Activated CD4-positive, alpha-beta T cell treated with anti-CD3 and anti-CD28 coated beads, Interleukin-2, amount 10 ng/mL, durations not matched to agents 24 days and 14 days (primary cell): ENCODE results near the gene PRDM10. TPM values are rescaled to one million over a fixed set of nuclear protein-coding genes. Genes with fewer than 3 reads are reported as not detected.
"Not testable (repeated sequence)": the region's sequence is repeated elsewhere in the genome, so short reads cannot be mapped to it uniquely, and the experiment has no call there.

Source experiments
- DNase-seq: peaks from one replicate; pipeline ENCODE4 v3.0.0; 2022
- H3K27ac Mint-ChIP-seq: one replicate; pipeline ENCODE4 v1.8.0; 2022; ENCODE audit warnings: mild to moderate bottlenecking, mixed read lengths
- H3K27me3 Mint-ChIP-seq: one replicate; pipeline ENCODE4 v1.8.0; 2022; ENCODE audit warnings: mixed read lengths
- H3K36me3 Mint-ChIP-seq: one replicate; pipeline ENCODE4 v1.8.0; 2022; ENCODE audit warnings: low read depth, mild to moderate bottlenecking, mixed read lengths
- H3K4me1 Mint-ChIP-seq: one replicate; pipeline ENCODE4 v1.8.0; 2021; ENCODE audit warnings: mixed read lengths
- H3K4me3 Mint-ChIP-seq: one replicate; pipeline ENCODE4 v1.8.0; 2022; ENCODE audit warnings: mild to moderate bottlenecking, moderate library complexity, mixed read lengths
- H3K9me3 Mint-ChIP-seq: one replicate; pipeline ENCODE4 v1.8.0; 2021; ENCODE audit warnings: mixed read lengths
- intact Hi-C: fragments of 100-400 bp; cut with micrococcal nuclease; formaldehyde crosslinking; loops from one replicate; pipeline ENCODE4 v1.15.1; 2023
- total RNA-seq: library from RNA; stranded (reverse); gene quantifications from 2 replicates; pipeline ENCODE4 v1.2.3, GENCODE V29; 2022

The PRDM10 gene
- total RNA-seq, 1 donor from 2014 or later: 15.9 TPM

DNA sequence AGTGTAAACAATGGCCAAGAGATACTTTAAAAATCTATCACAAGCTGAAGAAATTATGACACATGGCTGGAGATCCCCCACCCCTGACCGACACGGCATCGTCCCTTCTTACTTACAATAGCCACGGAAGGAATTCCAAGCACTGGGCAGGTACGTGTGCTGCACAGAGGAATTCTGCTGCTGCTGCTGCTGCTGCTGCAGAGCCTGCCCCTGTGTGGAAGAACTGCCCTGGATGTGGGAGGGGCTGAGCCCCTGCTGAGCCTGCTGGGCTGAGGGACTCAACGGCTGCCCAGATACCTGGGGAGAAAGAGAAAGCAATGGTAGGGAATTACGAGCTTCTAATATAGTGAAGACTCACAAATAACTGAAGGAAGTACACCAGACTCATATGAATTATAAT, 92.3 kb downstream of the PRDM10 start:
- no peak for DNase-seq
- no peaks in the 10 kb centered on the region for H3K9me3 Mint-ChIP-seq
- H3K27me3 Mint-ChIP-seq: no peaks in the 10 kb centered on the region
- peaks cover 6% of the 10 kb centered on the region for H3K4me1 Mint-ChIP-seq
- peaks cover 28% of the 10 kb centered on the region for H3K36me3 Mint-ChIP-seq
- intact Hi-C loops: no loop called here
- no peak overlapping the region for H3K4me3 Mint-ChIP-seq
- no peak overlapping the region for H3K27ac Mint-ChIP-seq

DNA sequence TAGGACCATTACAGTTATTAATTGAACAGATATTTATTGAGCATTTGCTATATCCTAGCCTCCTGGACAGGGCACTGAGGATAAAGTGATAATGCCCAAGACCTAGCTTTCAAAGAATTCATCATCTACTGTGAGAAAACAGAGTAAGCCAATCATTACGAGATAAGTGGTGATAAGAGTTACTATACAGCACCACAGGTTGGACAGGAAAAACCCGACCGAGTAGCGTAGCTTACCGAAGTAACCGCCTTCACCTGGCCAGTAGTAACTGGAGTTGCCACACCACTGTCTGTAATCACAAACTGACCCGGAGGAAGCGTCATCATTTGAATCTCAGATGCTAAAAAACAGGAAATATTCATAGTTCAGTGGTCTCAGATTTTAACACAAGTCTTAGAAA, 97.2 kb downstream of the PRDM10 start:
- no peaks in the 10 kb centered on the region for H3K9me3 Mint-ChIP-seq
- intact Hi-C loops: no loop called here
- no peak overlapping the region for H3K4me3 Mint-ChIP-seq
- H3K27ac Mint-ChIP-seq: no peak overlapping the region
- no peak for DNase-seq
- no peaks in the 10 kb centered on the region for H3K4me1 Mint-ChIP-seq
- H3K36me3 Mint-ChIP-seq: peaks cover 32% of the 10 kb centered on the region
- no peaks in the 10 kb centered on the region for H3K27me3 Mint-ChIP-seq

- intact Hi-C loops: loop anchor here (10.0 kb wide), 1 partner anchor 419 kb away; the partner anchor contains the start of gene ZBTB44
Measured at GRCh38 chr11:129896062-129896461, 106.6 kb downstream of the PRDM10 start.

DNA sequence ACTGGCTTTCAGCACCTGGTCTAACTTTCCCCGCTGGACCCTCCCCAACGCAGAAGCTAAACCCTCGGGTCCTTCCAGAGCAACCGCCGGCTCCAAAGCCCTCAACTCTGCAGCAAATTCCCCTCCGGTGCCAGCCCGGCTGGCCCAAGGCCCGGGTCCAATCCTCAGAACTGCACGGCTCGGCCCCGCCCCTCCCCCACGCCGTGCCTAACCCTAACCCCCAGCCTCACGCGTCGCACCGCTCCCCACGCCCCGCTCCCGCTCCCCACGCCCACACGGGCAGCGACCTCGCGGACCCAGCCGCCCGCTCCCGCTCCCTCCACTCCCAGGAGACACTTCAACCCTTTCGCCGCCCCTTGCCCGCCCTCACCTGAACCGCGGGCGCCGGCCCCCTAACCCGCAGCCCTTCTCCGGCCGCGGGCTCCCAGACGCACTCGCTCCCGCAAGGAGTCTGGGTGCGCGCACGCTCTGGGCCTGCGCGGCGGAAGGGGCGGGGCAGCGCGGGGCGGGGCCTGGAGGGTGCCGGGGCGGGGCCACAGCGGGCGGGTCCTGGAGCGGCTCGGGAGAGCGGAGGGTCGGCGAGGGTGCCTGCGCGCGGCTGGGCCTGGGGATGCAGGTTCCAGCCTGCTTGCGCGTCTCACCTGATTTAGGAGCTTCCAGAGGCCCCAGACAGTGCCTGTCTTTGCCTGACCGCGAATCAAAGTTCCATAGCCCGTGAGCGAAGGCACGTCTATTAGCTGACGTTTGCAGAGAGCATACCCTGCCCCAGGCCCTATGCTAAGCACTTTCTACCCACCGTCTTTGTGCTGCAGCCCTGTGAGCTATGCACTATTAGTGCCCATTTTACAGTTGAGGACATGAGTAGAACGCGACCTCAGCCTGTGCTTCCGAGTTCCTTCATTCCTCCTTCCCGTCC, 107.3 kb downstream of the PRDM10 start, which contains the start of gene NFRKB:
Gene NFRKB (minus strand): TSS at position 453 of the 916 bp plus-strand sequence. CDS start 2,729 bp downstream, outside the sequence.
- no peaks in the 10 kb centered on the region for H3K9me3 Mint-ChIP-seq
- intact Hi-C loops: loop anchor here (1.0 to 10.0 kb wide), 3 partner anchors 81 to 419 kb away; partner anchors contain the start of genes APLP2 and ZBTB44

More at GRCh38 chr11:129896062-129896461, 106.6 kb downstream of the PRDM10 start:
- Mint-ChIP-seq H3K27me3 (peaks cover 6% of the 10 kb centered on the region), H3K27ac (peak overlapping the region; percentile 64), H3K4me3 (peak overlapping the region; percentile 91), H3K36me3 (peaks cover 27% of the 10 kb centered on the region), H3K9me3 (no peaks in the 10 kb centered on the region), H3K4me1 (peaks cover 27% of the 10 kb centered on the region)
- no peak for DNase-seq

DNA sequence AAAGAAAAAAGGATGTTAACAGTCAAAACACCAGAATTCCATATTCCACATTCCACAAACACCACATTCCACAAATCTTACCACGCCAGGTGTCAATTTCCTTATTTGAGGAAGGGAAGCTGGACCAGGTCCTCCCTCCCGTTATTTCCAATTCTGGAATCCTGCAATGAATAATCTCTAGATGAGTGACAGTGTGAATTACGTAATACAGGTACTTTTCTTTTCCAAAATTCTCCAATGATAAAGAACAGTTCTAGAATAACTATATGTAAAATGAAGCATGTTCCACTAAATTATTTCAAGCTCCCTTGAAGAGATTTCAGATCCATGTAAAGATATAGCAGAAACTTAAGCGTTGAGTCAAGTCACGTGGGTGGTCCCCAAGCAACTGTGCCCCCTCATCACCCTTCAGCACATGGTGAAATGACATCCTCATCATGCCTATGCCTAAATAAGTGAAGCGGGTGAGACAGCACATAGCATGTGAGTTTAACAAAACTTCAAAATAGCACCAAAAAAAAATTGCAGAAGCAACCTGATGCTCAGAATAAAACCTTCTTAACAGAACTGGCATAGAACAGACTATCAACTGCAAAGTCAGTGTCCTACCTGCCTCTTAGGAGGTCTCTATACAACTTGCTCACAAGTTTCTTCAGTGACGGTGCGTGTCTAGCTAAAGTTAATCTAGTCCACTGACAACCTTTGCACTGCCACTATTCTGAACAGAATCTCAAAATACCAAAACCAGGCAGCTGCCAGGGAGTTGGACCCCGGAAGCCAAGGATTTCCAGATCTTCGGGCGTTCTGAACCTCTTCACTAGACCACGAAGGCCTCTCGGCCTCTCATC, 108.1 kb downstream of the PRDM10 start:
- Mint-ChIP-seq H3K27ac (peak overlapping the region; percentile 89), H3K27me3 (peaks cover 6% of the 10 kb centered on the region), H3K9me3 (no peaks in the 10 kb centered on the region), H3K4me3 (peak overlapping the region; percentile 91), H3K36me3 (peaks cover 36% of the 10 kb centered on the region), H3K4me1 (peaks cover 32% of the 10 kb centered on the region)
- no peak for DNase-seq
- intact Hi-C loops: loop anchor here (1.0 to 10.0 kb wide), 4 partner anchors 80 to 420 kb away; partner anchors contain the start of genes APLP2 and ZBTB44

More for the DNA sequence above, 107.3 kb downstream of the PRDM10 start, which contains the start of gene NFRKB:
- H3K4me3 Mint-ChIP-seq: peak within 1 kb of the TSS; percentile 91
- H3K27ac Mint-ChIP-seq: peak within 1 kb of the TSS; percentile 89
- peaks cover 27% of the 10 kb centered on the region for H3K4me1 Mint-ChIP-seq
- DNase-seq: peak; percentile 96
- H3K36me3 Mint-ChIP-seq: peaks cover 29% of the 10 kb centered on the region
- H3K27me3 Mint-ChIP-seq: peaks cover 6% of the 10 kb centered on the region

DNA sequence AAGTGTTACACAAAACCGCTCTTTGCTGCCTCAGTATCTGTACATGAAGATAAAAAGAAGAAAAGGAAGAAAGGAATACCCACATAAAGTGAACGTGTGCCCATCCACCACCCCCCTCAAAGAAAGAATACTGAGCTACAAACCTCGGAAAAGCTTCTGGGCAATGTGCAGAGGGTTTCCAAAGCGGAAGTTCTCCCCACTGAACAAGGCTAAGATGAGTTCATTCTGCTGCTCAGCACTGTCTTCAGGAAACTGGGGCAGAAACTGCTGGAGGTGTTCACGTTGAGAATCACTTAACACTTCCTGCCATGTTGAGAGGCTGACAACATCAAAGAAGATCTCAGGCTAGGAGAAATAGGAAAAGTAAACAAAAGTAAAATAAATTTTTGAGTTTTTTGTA, 114.2 kb downstream of the PRDM10 start:
- Mint-ChIP-seq H3K9me3 (no peaks in the 10 kb centered on the region), H3K27me3 (no peaks in the 10 kb centered on the region), H3K4me3 (peak overlapping the region; percentile 25), H3K36me3 (peaks cover 73% of the 10 kb centered on the region), H3K4me1 (peaks cover 26% of the 10 kb centered on the region), H3K27ac (peak overlapping the region; percentile 77)
- intact Hi-C loops: no loop called here
- peak; percentile 84 for DNase-seq

DNA sequence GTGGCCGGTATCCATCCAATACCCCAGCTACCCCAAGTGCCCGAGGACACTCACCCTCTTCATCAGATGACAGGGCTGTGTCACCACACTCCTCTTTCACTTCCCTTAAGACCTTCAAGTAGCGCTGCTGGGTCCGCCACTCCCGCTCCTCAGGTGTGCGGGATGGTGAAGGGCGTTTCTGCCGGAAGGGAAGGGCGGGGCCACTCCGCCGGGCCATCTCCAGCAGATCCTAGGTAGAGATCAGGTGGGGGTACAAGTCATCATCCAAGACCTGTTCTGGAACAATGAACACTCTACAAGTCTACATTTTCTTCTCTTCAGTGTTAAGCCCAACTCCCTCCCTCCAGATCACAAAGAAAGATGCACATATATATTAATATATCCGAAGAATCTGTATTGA, 117.3 kb downstream of the PRDM10 start:
- DNase-seq: no peak
- H3K4me1 Mint-ChIP-seq: peaks cover 19% of the 10 kb centered on the region
- H3K4me3 Mint-ChIP-seq: no peak overlapping the region
- H3K9me3 Mint-ChIP-seq: no peaks in the 10 kb centered on the region
- no peak overlapping the region for H3K27ac Mint-ChIP-seq
- no peaks in the 10 kb centered on the region for H3K27me3 Mint-ChIP-seq
- peaks cover 79% of the 10 kb centered on the region for H3K36me3 Mint-ChIP-seq
- intact Hi-C loops: no loop called here

- peaks cover 78% of the 10 kb centered on the region for H3K36me3 Mint-ChIP-seq
- peaks cover 15% of the 10 kb centered on the region for H3K4me1 Mint-ChIP-seq
- DNase-seq: no peak
- no peaks in the 10 kb centered on the region for H3K27me3 Mint-ChIP-seq
- H3K27ac Mint-ChIP-seq: no peak overlapping the region
- no peak overlapping the region for H3K4me3 Mint-ChIP-seq
- no peaks in the 10 kb centered on the region for H3K9me3 Mint-ChIP-seq
- intact Hi-C loops: no loop called here
Measured at GRCh38 chr11:129884581-129884980, 118.1 kb downstream of the PRDM10 start.

- Mint-ChIP-seq H3K4me3 (no peak overlapping the region), H3K4me1 (no peaks in the 10 kb centered on the region), H3K9me3 (no peaks in the 10 kb centered on the region), H3K27me3 (no peaks in the 10 kb centered on the region), H3K27ac (no peak overlapping the region), H3K36me3 (peaks cover 81% of the 10 kb centered on the region)
- peak; percentile 83 for DNase-seq
- intact Hi-C loops: no loop called here
Measured at GRCh38 chr11:129881570-129882170, 121.0 kb downstream of the PRDM10 start.

- no peak overlapping the region for H3K4me3 Mint-ChIP-seq
- intact Hi-C loops: no loop called here
- no peaks in the 10 kb centered on the region for H3K27me3 Mint-ChIP-seq
- H3K27ac Mint-ChIP-seq: no peak overlapping the region
- DNase-seq: no peak
- peaks cover 84% of the 10 kb centered on the region for H3K36me3 Mint-ChIP-seq
- H3K4me1 Mint-ChIP-seq: no peaks in the 10 kb centered on the region
- H3K9me3 Mint-ChIP-seq: no peaks in the 10 kb centered on the region
Measured at GRCh38 chr11:129880311-129880710, 122.3 kb downstream of the PRDM10 start.

DNA sequence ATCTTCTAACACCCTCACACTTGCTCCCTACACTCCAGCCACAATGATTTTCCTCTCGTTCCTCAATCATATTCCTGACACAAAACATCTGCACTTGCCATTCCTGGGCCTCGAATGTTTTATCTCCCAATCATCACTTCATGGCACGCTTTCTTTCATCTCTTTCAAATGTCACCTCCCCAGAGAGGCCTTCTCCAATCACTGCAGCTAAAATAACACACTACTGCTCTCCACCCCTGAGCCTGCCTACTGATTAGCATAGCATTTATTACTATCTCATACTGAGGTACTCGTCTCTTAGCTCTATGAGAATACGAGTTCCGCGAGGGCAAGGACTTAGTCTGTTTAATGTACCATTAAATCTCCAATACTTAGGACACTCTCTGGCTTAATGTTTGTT, 130.7 kb downstream of the PRDM10 start:
- H3K4me3 Mint-ChIP-seq: no peak overlapping the region
- intact Hi-C loops: no loop called here
- H3K36me3 Mint-ChIP-seq: peaks cover 80% of the 10 kb centered on the region
- no peaks in the 10 kb centered on the region for H3K9me3 Mint-ChIP-seq
- DNase-seq: no peak
- H3K27ac Mint-ChIP-seq: no peak overlapping the region
- H3K4me1 Mint-ChIP-seq: peaks cover 3% of the 10 kb centered on the region
- H3K27me3 Mint-ChIP-seq: no peaks in the 10 kb centered on the region

GRCh38 chr11:129868626-129869025, 134.0 kb downstream of the PRDM10 start:
- DNase-seq, H3K27me3 Mint-ChIP-seq, H3K9me3 Mint-ChIP-seq, H3K27ac Mint-ChIP-seq, H3K4me3 Mint-ChIP-seq, H3K4me1 Mint-ChIP-seq, intact Hi-C loops: not testable (repeated sequence)
- H3K36me3 Mint-ChIP-seq: peaks cover 82% of the 10 kb centered on the region

GRCh38 chr11:129866311-129866710, 136.3 kb downstream of the PRDM10 start:
- intact Hi-C loops: no loop called here

More at GRCh38 chr11:129866311-129866710, 136.3 kb downstream of the PRDM10 start:
- DNase-seq: no peak
- no peak overlapping the region for H3K27ac Mint-ChIP-seq
- no peak overlapping the region for H3K4me3 Mint-ChIP-seq
- no peaks in the 10 kb centered on the region for H3K27me3 Mint-ChIP-seq
- peaks cover 15% of the 10 kb centered on the region for H3K4me1 Mint-ChIP-seq
- peaks cover 76% of the 10 kb centered on the region for H3K36me3 Mint-ChIP-seq
- H3K9me3 Mint-ChIP-seq: no peaks in the 10 kb centered on the region
